Panc1 (cell line): ENCODE results near the gene KLRD1. TPM values are rescaled to one million over a fixed set of nuclear protein-coding genes. Genes with fewer than 3 reads are reported as not detected.

Source experiments
- ATAC-seq: fragments of 200-7000 bp; cut with Tn5 transposase; 2 replicates; pipeline ENCODE4 v1.9.1; 2020; ENCODE audit warnings: mild to moderate bottlenecking, moderate library complexity
- BruUV-seq: library from RNA; stranded (reverse); fragments of 400-500 nt; replicated peaks from 2 replicates; lab custom pipeline; 2021; lab: Mats Ljungman, UMichigan
- CTCF ChIA-PET: fragments of 300-600 bp; sonication (Branson Sonifier 250); formaldehyde crosslinking; loops from one replicate; lab custom pipeline; 2022; ENCODE audit warnings: antibody characterized with exemption; lab: Charles Lee
- POLR2A ChIA-PET: fragments of 300-600 bp; sonication (Branson Sonifier 250); formaldehyde crosslinking; loops from one replicate; lab custom pipeline; 2022; ENCODE audit warnings: antibody characterized with exemption; lab: Charles Lee
- DNase-seq: peaks from one replicate; pipeline ENCODE4 v3.0.0-alpha.2; 2010; ENCODE audit warnings: low read depth, low spot score
- H3K27ac ChIP-seq: 2 replicates; pipeline ENCODE4 v1.5.1; 2011; ENCODE audit warnings: mild to moderate bottlenecking, low read length, inconsistent platforms
- H3K27me3 ChIP-seq: fragments of 200-500 bp; sonication (Bioruptor generic); 2 replicates; pipeline ENCODE4 v1.6.0; 2014; ENCODE audit warnings: low read length, inconsistent platforms; ENCODE audit not compliant: control insufficient read depth, insufficient read depth
- H3K36me3 ChIP-seq: fragments of 200-500 bp; sonication (Bioruptor generic); 2 replicates; pipeline ENCODE4 v1.5.1; 2014; ENCODE audit warnings: inconsistent platforms, mild to moderate bottlenecking, low read length, moderate library complexity; ENCODE audit not compliant: control insufficient read depth, insufficient read depth
- H3K4me1 ChIP-seq: 2 replicates; pipeline ENCODE4 v1.5.1; 2011; ENCODE audit warnings: inconsistent platforms, mild to moderate bottlenecking, low read length, moderate library complexity; ENCODE audit not compliant: control insufficient read depth, insufficient read depth
- H3K4me3 ChIP-seq, 2 experiments: 2 replicates each; pipeline ENCODE4 v1.5.1; 2011 to 2012; ENCODE audit warnings: low read depth in 2 of 2, low read length in 2 of 2, mild to moderate bottlenecking in 2 of 2, inconsistent platforms in 1 of 2, moderate library complexity in 1 of 2
- H3K9me3 ChIP-seq: fragments of 200-500 bp; sonication (Bioruptor generic); 2 replicates; pipeline ENCODE4 v1.5.1; 2014; ENCODE audit warnings: low read depth, mild to moderate bottlenecking, inconsistent platforms, low read length, moderate library complexity; ENCODE audit not compliant: control insufficient read depth, insufficient read depth
- CTCF ChIP-seq: fragments of 450-650 bp; IDR thresholded peaks from 2 replicates; pipeline ENCODE4 v1.5.1; 2017; ENCODE audit warnings: mild to moderate bottlenecking
- POLR2AphosphoS5 ChIP-seq: IDR thresholded peaks from 2 replicates; pipeline ENCODE4 v1.6.1; 2012; ENCODE audit warnings: mild to moderate bottlenecking, low read depth, low read length, moderate library complexity
- REST ChIP-seq, 2 experiments: IDR thresholded peaks; 2 replicates each; pipeline ENCODE4 v1.6.1; 2011 to 2012; ENCODE audit warnings: low read depth in 2 of 2, control low read depth in 1 of 2, low read length in 1 of 2, mild to moderate bottlenecking in 1 of 2, moderate library complexity in 1 of 2; ENCODE audit not compliant: insufficient read depth in 1 of 2
- SIN3A ChIP-seq: IDR thresholded peaks from 2 replicates; pipeline ENCODE4 v1.6.1; 2012; ENCODE audit warnings: low read depth, mild to moderate bottlenecking, low read length, moderate library complexity, borderline replicate concordance; ENCODE audit not compliant: insufficient read depth
- TCF7L2 ChIP-seq: IDR thresholded peaks from 2 replicates; pipeline ENCODE4 v1.6.1; 2011; ENCODE audit warnings: mild to moderate bottlenecking, low read depth, low read length, inconsistent platforms
- in situ Hi-C: cut with HindIII; loops from 2 replicates; pipeline ENCODE4 v1.10.0; 2016; ENCODE audit warnings: low sequenced_read_pairs, low pct_unique_long_range_greater_than_20kb
- intact Hi-C: fragments of 100-400 bp; cut with micrococcal nuclease; formaldehyde crosslinking; loops from one replicate; pipeline ENCODE4 v1.10.0; 2022; ENCODE audit not compliant: unreplicated experiment
- total RNA-seq: library from RNA; stranded (reverse); gene quantifications from one replicate; pipeline ENCODE4 v1.2.1, GENCODE V29; 2021; ENCODE audit not compliant: unreplicated experiment

KLRD1 gene
- total RNA-seq, 1 experiment from 2014 or later, result not detected

GRCh38 chr12:10289005-10289754 lies 18.5 kb upstream of the KLRD1 start:
- H3K4me1 ChIP-seq, result no peaks in the 10 kb centered on the region
- peak; percentile 45; the same call in 1 of the 2 replicates for ATAC-seq
- CTCF ChIA-PET, result no interaction called here

GRCh38 chr12:10291030-10291429 lies 16.6 kb upstream of the KLRD1 start:
- intact Hi-C loops, result no loop called here
- no peak overlapping the region for H3K27ac ChIP-seq
- TF ChIP-seq POLR2AphosphoS5 (no peak), SIN3A (no peak), CTCF (no peak), REST (IDR thresholded peaks at IDR 0.05; ENCODE audit: insufficient read depth in 1 of 2, low read depth in 2 of 2, low read length in 1 of 2) (no peak), TCF7L2 (no peak)
- BruUV-seq, result no TSS peak
- H3K4me1 ChIP-seq, result no peaks in the 10 kb centered on the region
- no peaks in the 10 kb centered on the region for H3K36me3 ChIP-seq
- no peak overlapping the region for H3K4me3 ChIP-seq
- in situ Hi-C loops, result no loop called here
- no peaks in the 10 kb centered on the region for H3K9me3 ChIP-seq
- DNase-seq (no peak), ATAC-seq (no peak)
- ChIA-PET CTCF (no interaction called here), POLR2A (no interaction called here)
- H3K27me3 ChIP-seq, result no peaks in the 10 kb centered on the region

More at GRCh38 chr12:10289005-10289754, 18.5 kb upstream of the KLRD1 start:
- no TSS peak for BruUV-seq
- H3K27ac ChIP-seq, result no peak overlapping the region
- intact Hi-C loops, result no loop called here
- POLR2A ChIA-PET, result no interaction called here
- in situ Hi-C loops, result no loop called here
- H3K36me3 ChIP-seq, result no peaks in the 10 kb centered on the region
- no peaks in the 10 kb centered on the region for H3K27me3 ChIP-seq
- H3K9me3 ChIP-seq, result no peaks in the 10 kb centered on the region
- DNase-seq, result no peak
- no peak for TF ChIP-seq REST (IDR thresholded peaks at IDR 0.05; ENCODE audit: insufficient read depth in 1 of 2, low read depth in 2 of 2, low read length in 1 of 2)
- no peak for TF ChIP-seq CTCF
- TF ChIP-seq TCF7L2, result no peak
- no peak for TF ChIP-seq SIN3A
- TF ChIP-seq POLR2AphosphoS5, result no peak
- no peak overlapping the region for H3K4me3 ChIP-seq
